Measurements from ENCODE around the gene C20orf202.

- TF ChIP-seq POLR2A (IDR thresholded peaks at IDR 0.05) = no peak
- TF ChIP-seq CTCF (IDR thresholded peaks at IDR 0.05) = no peak
Observed at GRCh38 chr20:1186367-1186991, 16.8 kb upstream of the C20orf202 start.

Data from lower leg skin (tissue), 3 donors.